Measurements from ENCODE around the gene KLHL35.

The KLHL35 gene

DNA sequence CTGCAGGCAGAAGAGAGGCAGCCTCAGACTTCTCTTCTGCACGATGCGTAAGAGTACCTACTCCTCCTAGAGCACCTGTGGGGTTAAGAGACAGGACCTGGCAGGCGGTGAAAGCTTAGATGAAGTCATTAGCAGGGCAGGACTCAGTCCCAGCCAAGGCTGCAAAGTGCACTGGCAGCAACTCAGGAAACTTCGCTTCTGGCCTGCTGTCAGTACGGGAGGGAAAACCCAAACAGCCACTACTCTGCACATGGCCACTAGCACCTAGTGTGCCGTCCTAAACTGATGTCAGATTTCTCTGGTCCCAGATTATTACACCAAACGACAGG, 8.8 kb upstream of the KLHL35 start:
- DNase-seq (ENCODE audit: low read depth): no peak

DNA sequence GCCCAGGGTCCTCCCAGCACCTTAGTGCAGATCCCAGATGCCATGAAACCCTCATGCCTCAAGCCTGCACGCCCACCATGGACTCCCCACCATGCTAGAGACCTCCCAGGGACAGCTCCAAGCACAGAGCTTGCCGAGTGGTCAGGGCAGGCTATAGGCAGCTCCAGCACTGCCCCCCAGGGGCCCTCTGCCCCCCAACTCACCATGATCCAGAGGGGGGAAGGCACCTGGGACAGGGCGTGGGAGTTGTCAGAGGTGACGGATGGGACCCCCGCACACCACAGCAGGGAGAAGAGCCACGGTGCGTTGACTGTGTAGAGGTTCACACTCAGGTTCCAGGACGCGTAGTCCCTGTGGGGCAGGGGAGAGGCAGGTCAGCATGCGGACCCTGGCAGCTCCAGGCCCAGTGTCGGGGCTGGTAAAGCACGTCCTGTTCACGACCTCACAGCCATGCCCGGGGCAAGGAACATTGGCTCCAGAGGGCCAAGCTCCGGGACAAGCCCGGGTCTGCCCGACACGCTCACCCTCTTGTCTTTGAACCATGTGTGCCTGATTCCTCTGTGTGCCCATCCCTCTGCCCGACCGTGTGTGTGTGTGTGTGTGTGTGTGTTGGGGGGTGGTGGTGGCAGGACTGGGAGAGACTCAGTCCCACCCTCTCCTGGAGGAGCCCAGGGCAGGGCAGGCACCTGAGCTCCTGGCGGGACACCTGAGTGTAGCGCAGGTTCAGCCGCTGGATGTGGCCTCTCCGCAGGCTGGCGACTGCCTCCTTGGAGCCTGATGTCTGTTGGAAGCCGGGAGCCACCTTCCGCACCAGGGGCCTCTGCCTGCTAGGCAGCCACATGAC, 8.2 kb upstream of the KLHL35 start:
- DNase-seq (ENCODE audit: low read depth): no peak

DNA sequence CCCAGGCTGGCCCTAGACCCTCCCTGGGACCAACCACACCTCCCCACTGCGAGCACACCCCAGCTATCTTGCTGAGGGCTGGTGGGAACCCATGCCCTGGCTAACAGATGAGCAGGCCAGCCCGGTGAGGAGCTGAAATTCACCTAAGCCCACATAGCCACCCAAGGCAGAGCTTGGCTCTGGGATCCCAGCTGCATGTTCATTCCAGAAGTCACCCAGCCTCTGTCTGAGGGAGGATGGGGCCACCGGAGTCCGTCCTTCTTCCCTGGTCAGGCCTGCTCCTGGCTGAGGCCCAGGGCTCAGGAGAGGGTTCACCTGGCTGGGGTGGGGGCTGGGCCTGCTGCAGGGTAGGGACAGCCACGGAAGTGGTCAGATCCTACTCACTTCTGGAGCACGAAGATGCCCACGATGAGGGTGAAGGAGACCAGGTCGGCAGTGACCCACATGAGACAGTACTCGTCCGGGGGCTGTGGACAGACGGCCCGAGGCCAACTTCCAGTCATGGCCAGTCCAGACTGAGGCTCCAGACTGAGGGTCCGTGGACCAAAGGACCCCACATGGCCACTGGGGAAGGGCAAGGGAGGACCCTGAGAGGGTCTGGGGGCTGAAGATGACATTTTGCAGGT, 6.6 kb upstream of the KLHL35 start:
- DNase-seq (ENCODE audit: low read depth): no peak

DNA sequence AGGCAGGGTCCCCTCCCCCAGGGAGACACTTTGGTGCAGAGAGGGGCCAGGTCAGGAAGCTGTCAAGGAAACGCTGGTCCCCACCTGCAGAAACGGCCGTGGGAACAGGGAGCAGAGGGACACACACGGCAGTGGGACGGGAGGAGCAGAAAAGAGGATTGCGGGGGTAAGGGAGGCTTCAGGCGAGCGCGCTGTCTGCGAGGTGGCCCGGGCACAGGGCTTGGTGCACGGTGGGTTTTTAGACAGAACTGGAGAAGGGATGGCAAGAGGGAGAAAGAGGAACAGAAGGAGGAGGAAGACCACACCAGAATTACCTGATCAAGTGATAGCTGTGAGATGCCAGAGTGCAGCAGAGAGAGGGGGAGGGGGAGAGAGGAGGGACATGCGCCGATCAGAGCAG, 6.0 kb upstream of the KLHL35 start:
- DNase-seq (ENCODE audit: low read depth): no peak

DNA sequence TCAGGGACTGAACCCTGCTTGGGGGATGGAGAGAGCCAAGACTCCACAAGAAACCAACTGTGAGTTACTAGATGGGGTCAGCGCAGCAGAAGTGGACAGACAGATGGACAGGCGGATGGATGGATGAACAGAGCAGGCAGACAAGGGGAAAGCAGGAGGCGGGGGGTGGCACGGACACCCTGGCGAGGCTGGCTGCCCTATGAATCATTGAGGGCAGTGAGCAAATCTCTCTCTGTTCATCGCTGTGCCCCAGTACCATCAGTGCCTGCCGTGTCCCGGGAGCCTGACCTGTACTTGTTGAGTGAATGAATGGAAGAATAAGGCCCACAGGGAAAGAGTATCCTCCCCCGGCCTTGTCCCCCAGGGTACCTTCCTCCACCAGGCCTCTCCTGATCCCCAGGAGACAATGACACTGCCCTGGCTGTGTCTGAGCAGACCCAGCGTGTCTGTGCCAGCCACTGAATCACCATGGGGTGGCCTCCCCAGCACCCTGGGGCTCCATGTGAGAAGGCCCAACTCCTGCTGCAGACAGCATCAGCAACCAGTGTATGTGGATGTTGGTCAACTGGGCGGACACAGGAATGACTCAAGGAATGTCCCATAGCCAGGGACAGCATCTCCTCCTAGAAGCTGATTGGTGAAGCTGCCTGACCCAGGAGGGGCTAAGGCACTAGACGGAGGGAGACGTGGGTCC, 5.1 kb upstream of the KLHL35 start:
- DNase-seq (ENCODE audit: low read depth): no peak

DNA sequence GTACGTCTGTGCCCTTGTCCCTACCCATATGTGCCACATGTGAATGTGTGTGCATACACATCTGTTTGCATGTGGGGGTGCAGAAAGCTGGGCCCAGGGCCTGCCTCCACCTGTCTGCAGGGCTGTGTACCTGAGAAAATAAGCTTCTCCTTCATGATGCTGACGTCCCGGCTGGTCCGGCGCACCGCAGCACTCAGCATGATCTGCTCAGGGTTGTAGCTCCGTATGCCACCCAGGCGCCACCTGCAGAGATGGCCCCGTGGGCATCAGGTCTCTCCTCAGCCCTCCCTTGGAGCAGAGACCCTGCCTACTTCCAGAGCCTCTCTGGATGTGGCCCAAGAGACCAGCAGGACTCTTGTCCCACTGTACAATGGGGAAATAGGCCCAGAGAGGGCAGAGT, 3.8 kb upstream of the KLHL35 start:
- no peak for DNase-seq (ENCODE audit: low read depth)

DNA sequence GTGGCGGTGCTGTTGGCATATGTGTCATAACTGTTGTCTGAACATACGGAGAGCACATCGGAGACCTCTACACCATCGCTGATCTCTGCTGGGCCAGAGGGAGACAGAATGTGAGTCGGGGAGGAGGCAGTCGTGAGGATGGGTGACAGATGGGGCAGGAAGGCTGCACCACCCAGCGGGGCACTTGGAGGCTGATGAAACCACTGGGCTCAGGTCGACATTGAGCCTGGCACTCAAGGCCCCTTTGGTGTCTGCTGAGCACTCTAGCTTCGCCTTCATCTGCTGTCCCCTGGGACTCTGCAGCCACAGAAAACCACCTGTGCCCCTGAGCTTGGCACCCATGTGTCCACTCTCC, 2.5 kb upstream of the KLHL35 start:
- no peak for DNase-seq (ENCODE audit: low read depth)

DNA sequence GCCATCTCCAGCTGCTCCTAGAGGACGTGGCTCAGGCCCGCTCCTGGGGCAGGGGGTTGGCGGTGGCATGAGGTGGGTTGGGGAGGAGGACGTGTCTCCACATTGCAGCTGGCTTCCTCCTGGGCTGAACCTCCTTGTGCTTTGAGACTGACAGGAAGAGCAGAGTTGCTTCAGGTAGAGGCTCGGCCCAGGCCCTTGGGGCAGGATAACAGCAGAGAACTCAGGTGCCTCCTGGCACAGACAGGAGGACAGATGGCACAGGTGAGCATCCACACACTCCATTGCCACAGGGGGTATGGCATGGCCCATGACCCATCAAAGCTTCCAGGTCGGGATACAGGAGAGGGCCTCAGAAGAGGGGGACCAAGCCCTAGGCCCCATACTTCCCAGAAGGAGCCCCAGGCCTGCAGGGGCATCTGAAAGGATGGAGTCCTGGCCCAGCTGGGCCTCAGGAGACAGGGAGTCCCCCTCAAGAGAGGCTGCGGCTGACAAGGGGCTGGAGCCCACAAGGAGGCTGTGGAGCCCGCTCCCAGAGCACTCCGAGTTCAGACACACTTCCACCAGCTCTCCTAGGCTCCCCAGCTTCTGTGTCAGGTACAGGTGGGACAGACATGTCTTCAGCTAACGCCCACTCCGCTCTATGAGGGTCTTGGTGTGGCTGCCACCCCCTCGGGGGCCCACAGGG, 2.0 kb upstream of the KLHL35 start:
- no peak for DNase-seq (ENCODE audit: low read depth)

DNA sequence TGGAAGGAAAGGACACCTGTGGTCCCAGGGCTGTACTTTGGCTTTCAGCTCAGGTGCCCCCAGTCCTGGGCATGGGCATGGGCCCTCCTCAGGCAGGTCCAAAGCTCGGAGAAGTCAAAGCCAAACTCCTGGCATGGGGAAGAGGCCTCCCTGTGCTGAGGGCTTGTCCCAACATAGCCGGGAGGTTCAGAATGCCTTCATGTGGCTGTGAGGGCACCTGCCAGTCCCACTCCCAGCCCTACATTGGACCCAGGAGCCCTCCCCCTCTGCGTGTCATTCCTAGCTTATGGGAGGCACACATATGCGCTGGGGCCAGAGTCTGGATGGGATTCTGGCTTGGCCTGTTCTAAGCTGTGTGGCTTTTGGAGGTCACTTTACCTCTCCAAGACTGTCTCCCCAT, 1.0 kb upstream of the KLHL35 start:
- DNase-seq (ENCODE audit: low read depth): no peak

DNA sequence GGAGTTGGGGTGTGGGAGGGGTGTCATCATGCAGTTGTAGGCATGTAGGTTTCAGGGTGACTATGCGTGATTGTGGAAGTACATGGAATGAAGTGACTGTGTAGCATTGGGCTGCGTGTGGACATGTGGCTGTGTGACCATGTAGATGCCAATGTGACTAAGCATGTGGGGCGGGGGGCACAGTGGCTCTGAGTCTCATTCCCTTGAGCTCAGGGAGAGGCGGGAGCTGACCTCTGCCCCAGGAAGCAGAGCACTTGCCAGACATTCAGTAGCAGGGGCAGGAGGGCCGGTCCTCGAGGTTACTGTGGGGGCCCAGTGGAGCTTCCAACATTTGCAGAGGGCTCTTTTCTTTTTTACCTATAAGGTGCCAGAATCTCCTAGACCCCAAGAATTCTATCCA, 440 bp upstream of the KLHL35 start:
- DNase-seq (ENCODE audit: low read depth): no peak

DNA sequence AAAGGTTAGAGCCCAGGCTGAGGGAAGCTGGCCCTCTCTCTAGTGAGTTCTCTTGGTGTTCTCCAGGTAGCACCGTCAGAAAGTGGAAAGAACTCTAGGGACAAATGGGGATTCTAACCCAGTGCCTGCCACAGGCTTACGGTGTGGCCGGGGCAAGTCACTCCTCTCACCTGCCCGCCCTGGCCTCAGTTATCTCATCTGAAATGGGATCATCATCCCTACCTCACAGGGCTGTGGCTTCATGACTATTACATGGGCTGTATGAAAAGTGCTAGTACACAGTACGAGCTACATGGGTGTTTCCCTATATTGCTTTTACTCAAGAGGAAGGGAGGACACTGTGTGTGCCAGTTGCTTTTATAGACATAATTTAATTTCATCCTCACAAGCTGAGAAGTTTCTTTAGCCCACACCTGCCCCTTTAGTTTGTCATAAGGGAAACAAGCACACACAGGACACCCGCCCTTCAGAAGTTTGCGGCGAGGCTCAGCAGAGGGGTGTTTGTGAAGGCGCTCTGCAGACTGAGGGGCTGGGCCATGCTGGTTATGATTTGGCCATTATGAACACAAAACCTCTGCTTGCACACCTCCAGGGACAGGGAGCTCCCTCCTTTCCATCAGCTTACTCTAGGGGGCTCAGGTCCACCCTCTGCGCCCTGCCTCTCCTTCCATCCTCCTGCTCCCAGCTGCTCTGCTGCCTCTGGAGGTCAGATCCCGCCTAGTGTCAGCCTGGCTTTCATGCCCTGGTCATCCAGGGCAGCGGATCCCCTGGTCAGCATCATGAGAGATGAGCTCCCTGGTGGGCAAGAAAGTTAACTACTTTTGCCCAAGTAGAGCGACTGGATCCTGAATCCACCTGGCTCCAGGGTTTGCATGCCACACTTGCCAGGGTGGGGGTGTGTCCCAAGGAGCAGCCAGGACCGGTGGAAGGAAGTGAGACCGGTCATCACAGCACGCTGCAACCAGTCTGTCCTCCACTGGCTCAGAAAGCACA, 1.2 kb downstream of the KLHL35 start:
- DNase-seq (ENCODE audit: low read depth): no peak

DNA sequence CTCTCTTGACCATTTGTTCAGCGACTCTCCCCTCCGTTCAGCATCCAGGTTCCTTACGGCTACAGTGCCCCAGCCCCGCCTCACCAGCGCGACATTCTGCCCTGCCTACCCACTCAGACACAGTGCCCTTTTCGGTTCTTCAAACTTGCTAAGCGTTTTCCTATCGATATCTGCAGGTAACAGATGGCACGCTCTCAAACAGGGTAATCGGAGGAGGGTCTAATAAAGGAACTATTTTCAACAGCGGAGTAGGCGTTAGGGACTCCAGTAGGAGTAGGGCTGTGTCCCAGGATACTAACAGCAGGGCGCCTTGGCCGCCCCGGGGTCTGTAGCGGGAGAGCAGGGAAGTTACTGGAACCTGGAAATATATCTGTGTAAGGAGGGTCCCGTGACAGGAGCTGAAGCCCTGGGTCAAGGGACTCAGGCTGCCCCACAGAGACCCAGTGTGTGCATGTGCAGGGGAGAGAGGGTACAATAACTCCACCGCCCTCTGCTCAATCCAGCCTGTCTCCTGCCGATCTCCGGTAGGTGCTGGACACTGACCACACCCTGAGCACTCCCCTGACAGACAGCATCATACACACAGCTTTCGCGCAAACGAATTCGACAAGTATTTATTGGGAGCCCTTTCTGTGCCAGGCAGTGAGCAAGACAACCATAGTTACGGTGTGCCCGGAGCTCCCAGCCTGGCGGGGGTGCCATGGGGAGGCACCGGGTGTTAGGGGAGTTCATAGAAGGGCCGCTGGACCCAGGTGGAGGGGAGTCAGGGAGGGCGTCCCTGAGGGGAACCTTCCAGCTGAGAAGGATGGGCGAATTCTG, 2.1 kb downstream of the KLHL35 start:
- no peak for DNase-seq (ENCODE audit: low read depth)

DNA sequence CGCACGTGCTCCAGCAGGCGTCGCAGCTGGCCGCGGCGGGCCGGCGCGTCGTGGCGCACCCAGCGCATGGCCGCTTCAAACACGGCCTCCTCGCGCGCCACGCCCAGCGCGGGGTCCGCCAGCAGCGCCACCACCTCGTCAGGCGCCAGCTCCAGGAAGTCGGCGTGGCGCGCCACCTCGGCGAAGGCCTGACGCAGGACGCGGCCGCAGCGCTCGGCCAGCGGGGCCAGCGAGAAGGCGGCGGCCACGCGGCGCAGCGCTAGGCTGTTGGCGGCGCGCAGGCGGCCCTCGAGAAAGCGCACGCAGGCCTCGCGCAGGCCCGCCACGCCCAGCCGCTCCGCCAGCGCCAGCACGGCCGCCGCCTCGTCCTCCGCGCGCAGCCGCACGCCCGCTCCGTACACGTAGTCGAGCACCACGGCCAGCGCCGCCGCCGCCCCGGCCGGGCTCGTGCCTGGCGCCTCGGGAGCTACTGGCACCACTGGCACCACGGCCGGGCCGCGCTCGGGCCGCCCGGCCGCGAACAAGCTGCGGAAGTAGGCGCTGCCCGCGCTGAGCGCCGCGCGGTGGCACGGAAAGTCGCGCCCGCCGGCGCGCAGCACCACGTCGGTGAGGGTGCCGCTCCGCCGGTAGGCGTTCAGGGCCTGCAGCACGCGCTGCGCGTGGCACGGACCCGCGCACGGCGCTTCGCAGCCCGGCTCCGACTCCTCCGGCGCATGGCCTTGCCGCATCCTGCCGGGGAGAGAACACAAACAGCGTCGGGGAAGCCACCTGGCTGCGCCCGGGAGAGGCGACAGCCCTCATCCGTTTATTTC, 2.9 kb downstream of the KLHL35 start:
- peak; percentile 33 for DNase-seq (ENCODE audit: low read depth)

DNA sequence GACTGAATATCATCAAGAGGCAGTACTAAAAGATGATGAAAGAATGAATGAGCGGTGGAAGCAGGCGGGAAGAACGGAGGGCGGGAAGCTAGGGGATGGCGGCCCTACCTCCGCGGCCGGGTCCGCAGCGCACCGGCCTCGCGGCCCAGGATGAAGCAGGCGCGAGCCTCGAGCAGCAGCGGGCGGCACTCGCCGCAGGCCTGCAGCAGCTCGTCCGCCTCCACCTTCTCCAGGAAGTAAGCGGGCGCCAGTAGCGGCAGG, 3.4 kb downstream of the KLHL35 start:
- DNase-seq (ENCODE audit: low read depth): no peak

DNA sequence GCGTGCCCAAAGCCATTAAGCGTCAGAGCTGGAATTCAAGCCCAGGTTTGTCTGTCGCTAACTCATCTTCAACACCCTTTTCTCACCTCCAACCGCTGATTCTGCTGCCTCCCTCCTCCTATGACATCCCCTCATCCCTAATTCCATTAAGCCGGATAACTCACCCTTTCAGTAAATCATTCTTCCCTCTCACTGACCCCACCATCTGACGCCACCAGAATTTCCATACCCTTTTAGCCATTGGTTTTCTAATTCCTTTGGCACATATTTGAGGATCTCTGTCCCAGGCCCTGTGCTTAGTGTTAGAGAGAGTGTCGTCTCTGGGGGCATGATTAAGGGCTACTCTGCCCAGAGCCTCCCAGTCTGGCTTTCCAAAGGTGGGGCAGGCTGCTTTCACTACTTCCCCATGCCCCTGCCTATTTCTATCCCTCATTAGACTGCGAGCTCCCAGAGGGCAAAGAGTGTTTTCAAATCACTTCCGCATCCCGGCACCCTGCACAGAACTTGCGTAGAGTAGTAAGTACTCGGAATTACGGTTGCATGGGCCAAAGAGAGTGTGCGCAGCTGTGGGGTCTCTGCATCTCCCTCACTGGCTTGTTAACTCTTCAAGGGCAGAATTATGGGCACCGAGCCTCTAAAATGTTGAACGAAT, 3.9 kb downstream of the KLHL35 start:
- no peak for DNase-seq (ENCODE audit: low read depth)

DNA sequence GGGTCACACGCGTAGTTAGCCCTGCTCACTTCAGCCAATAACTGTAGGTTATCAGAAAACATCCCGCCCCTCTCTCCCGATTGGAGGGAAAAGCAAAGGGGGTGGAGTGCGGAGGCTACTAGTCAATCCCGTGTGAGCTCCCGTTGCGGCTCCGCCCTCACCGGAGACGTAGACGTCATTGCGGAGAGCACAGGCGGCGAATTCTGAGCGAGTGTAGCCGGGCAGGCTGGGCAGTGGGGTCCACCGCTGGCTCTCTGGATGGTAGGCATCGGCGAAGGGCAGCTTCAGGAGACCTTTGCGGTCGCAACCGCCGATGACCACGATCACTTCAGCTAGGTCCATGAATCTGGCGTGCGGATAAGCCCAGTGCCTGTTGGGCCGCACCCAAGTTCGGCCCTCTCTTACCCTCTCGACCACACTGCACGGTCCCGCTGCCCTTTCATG, 4.7 kb downstream of the KLHL35 start:
- DNase-seq (ENCODE audit: low read depth): peak; percentile 74

DNA sequence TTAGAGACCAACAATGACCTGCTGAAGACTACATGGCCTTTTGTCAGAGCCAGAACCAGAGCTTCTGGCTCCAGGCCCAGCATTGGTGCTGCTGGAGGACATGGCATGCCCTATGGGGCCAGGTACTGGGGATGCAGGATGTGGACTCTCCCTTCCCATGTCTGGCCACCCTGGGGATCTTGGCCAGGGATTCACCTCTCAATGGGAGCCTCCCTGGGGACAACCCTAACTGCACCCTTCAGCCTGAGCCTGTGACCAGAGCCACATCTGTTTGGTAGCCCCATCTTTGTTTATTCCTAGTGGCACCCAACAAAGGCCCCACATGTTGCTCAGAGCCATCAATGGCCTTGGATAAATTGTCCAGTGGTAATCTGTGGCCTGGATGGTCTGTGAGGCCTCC, 5.8 kb downstream of the KLHL35 start:
- DNase-seq (ENCODE audit: low read depth): no peak

DNA sequence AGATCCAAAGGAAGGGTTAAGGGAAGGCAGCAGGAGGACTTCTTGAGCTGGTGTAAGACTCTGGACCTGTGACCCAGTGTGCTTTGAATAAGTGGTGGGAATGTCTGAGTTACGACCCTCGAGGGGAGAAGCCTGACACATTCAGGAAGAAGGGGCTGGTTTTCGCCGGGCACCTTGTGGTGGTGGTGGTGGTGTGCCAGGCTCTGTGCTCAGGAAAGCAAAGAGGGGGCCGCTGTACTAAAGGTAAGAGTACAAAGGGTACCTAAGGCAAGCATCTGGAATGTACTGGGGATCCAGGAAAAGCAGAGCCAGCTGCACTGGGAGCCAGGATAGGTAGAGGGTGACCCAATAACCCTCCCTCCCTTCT, 6.3 kb downstream of the KLHL35 start:
- DNase-seq (ENCODE audit: low read depth): no peak

DNA sequence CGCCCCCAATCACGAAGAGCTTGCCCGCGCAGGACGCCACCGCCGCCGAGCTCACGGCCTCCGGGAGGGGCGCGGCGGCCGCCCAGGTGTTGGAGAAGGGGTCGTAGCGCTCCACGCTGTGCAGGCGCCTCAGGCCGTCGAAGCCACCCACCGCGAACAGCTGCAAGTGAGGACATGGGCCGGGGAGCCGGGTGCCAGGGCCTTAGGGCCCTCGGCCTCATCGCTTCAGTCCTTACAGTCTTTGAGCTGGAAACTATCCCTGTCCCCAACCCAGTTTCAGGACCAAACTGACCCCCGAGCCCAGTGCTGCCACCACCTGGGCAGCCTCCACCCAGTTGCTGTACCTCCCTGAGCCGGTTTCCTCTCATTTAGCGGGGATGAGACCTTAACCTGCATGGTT, 7.6 kb downstream of the KLHL35 start:
- DNase-seq (ENCODE audit: low read depth): no peak

DNA sequence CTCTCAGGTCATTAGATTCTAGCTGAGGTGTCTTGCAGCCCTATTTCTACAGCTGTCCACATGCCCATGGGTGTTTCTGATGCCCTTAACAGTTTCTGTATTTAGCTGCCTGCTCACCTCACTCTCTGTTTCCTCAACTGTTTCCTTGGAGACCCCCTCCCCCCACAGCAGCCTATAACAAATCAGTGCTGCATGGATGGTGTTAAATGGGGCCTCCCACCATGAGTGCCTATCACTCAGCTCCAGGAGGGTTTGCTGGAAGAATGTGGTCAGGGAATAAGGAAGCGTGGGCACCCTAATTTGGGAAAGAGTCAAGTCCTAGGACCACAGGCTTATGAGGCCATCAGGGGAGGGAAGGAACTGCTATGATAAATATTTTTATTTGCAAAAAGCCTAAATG, 8.6 kb downstream of the KLHL35 start:
- no peak for DNase-seq (ENCODE audit: low read depth)

Measured in stromal cell of bone marrow (primary cell).